Endothelial cell of umbilical vein (primary cell): Measurements from ENCODE around the gene LMCD1. TPM values are rescaled to one million over a fixed set of nuclear protein-coding genes. Genes with fewer than 3 reads are reported as not detected.

Experiments used
- BruUV-seq: library from RNA; stranded (reverse); fragments of 400-500 nt; replicated peaks from 2 replicates; lab custom pipeline; 2021; lab: Mats Ljungman, UMichigan
- CTCF ChIA-PET: fragments of 300-600, 350-600 bp; sonication (Branson Sonifier 250); formaldehyde crosslinking; loops from one replicate; lab custom pipeline; 2021; ENCODE audit warnings: antibody characterized with exemption, inconsistent platforms; lab: Charles Lee
- POLR2A ChIA-PET: fragments of 300-600, 350-600 bp; sonication (Branson Sonifier 250); formaldehyde crosslinking; loops from one replicate; lab custom pipeline; 2021; ENCODE audit warnings: antibody characterized with exemption, inconsistent platforms; lab: Charles Lee
- DNase-seq: peaks from one replicate; pipeline ENCODE4 v3.0.0-alpha.2; 2011; ENCODE audit warnings: low read depth, low spot score
- FAIRE-seq: peaks from 2 replicates; lab custom pipeline; 2011; peaks lifted over from hg19 to GRCh38; lab: Jason Lieb, UNC
- H2AFZ ChIP-seq: 2 replicates; pipeline ENCODE4 v1.6.0; 2012; ENCODE audit warnings: low read depth, low read length, control low read depth, inconsistent platforms
- H3K27ac ChIP-seq: 2 replicates; pipeline ENCODE4 v1.5.1; 2011; ENCODE audit warnings: low read depth, mild to moderate bottlenecking, control low read depth, low read length, moderate library complexity; ENCODE audit not compliant: insufficient read depth
- H3K27me3 ChIP-seq, 2 experiments: 2 replicates each; pipeline versions ENCODE4 v1.6.0 to v1.6.1; 2011; ENCODE audit warnings: low read length in 2 of 2, mixed read lengths in 1 of 2; ENCODE audit not compliant: control insufficient read depth in 2 of 2, insufficient read depth in 2 of 2
- H3K36me3 ChIP-seq, 2 experiments: 2 replicates in 1 of 2; 3 replicates in 1 of 2; pipeline ENCODE4 v1.5.1; 2011; ENCODE audit warnings: low read length in 2 of 2, mild to moderate bottlenecking in 1 of 2, moderate library complexity in 1 of 2; ENCODE audit not compliant: control insufficient read depth in 2 of 2, insufficient read depth in 2 of 2; ENCODE audit errors: extremely low read depth in 1 of 2
- H3K4me1 ChIP-seq: 3 replicates; pipeline ENCODE4 v1.5.1; 2011; ENCODE audit warnings: mild to moderate bottlenecking, low read length; ENCODE audit not compliant: control insufficient read depth, insufficient read depth; ENCODE audit errors: extremely low read depth
- H3K4me2 ChIP-seq: 2 replicates; pipeline ENCODE4 v1.6.1; 2011; ENCODE audit warnings: low read length, control low read depth, mixed read lengths; ENCODE audit not compliant: insufficient read depth
- H3K4me3 ChIP-seq, 3 experiments: fragments of 200-600 bp in 1 of 3; sonication (generic), shearing (Covaris generic) in 1 of 3; replicated peaks in 1 of 3; 2 replicates each; pipeline ENCODE4 v1.5.1; 2011 to 2016; ENCODE audit warnings: control low read depth in 3 of 3, low read length in 3 of 3, mild to moderate bottlenecking in 2 of 3, inconsistent platforms in 1 of 3, low read depth in 1 of 3, moderate library complexity in 1 of 3; ENCODE audit not compliant: insufficient read depth in 1 of 3
- H3K79me2 ChIP-seq: 2 replicates; pipeline ENCODE4 v1.6.0; 2012; ENCODE audit warnings: low read length, inconsistent platforms; ENCODE audit not compliant: control insufficient read depth, insufficient read depth
- H3K9ac ChIP-seq: replicated peaks from 2 replicates; pipeline ENCODE3; 2011; ENCODE audit warnings: low read length, control low read depth; ENCODE audit not compliant: insufficient read depth; ENCODE audit errors: extremely low read depth
- H3K9me1 ChIP-seq: replicated peaks from 3 replicates; pipeline ENCODE4 v1.6.0; 2011; ENCODE audit warnings: mild to moderate bottlenecking, low read length; ENCODE audit not compliant: control insufficient read depth, insufficient read depth; ENCODE audit errors: extremely low read depth
- H3K9me3 ChIP-seq: replicated peaks from 2 replicates; pipeline ENCODE4 v1.5.1; 2012; ENCODE audit warnings: low read length, inconsistent platforms; ENCODE audit not compliant: control insufficient read depth, insufficient read depth
- H4K20me1 ChIP-seq: replicated peaks from 2 replicates; pipeline ENCODE3; 2011; ENCODE audit warnings: mild to moderate bottlenecking, low read length; ENCODE audit not compliant: control insufficient read depth, insufficient read depth; ENCODE audit errors: extremely low read depth
- CTCF ChIP-seq, 2 donors: IDR thresholded peaks; 1 replicate in 1 of 2; 2 replicates in 1 of 2; pipeline ENCODE4 v1.5.1; 2011; ENCODE audit warnings: low read length in 2 of 2, mild to moderate bottlenecking in 2 of 2, moderate library complexity in 2 of 2, control low read depth in 1 of 2, inconsistent platforms in 1 of 2, low read depth in 1 of 2; ENCODE audit not compliant: insufficient read depth in 1 of 2; ENCODE audit errors: extremely low read depth in 1 of 2
- EZH2 ChIP-seq: IDR thresholded peaks from 2 replicates; pipeline ENCODE4 v1.6.1; 2012; ENCODE audit warnings: borderline replicate concordance, low read depth, mild to moderate bottlenecking, moderate library complexity, low read length, inconsistent platforms; ENCODE audit not compliant: severe bottlenecking
- FOS ChIP-seq: IDR thresholded peaks from 2 replicates; pipeline ENCODE4 v1.6.1; 2011; ENCODE audit warnings: mild to moderate bottlenecking, low read length, moderate library complexity, borderline replicate concordance; ENCODE audit not compliant: insufficient read depth
- GATA2 ChIP-seq: IDR thresholded peaks from 2 replicates; pipeline ENCODE4 v1.7.0; 2011; ENCODE audit warnings: low read depth, mild to moderate bottlenecking, moderate library complexity, mixed read lengths, low read length; ENCODE audit not compliant: insufficient read length, insufficient read depth
- JUN ChIP-seq: IDR thresholded peaks from 2 replicates; pipeline ENCODE4 v1.6.1; 2011; ENCODE audit warnings: borderline replicate concordance, low read depth; ENCODE audit not compliant: insufficient read length, insufficient read depth
- MYC ChIP-seq: IDR thresholded peaks from one replicate; pipeline ENCODE4 v1.6.1; 2011; ENCODE audit warnings: mild to moderate bottlenecking, low read depth, low read length
- POLR2A ChIP-seq: IDR thresholded peaks from 2 replicates; pipeline ENCODE4 v1.6.1; 2012; ENCODE audit warnings: low read depth, mild to moderate bottlenecking, control low read depth, low read length
- POLR2AphosphoS5 ChIP-seq: IDR thresholded peaks from 2 replicates; pipeline ENCODE4 v1.6.1; 2012; ENCODE audit warnings: low read depth, mild to moderate bottlenecking, control low read depth, low read length, moderate library complexity; ENCODE audit not compliant: insufficient read depth
- dilution Hi-C: fragments of 300-500 bp; cut with MboI; formaldehyde crosslinking; loops from one replicate; pipeline ENCODE4 v1.15.0; 2019; ENCODE audit warnings: low sequenced_read_pairs; ENCODE audit not compliant: extremely low pct_ligation_motif_present
- intact Hi-C: fragments of 100-400 bp; cut with micrococcal nuclease; formaldehyde crosslinking; loops from one replicate; pipeline ENCODE4 v1.10.0; 2022
- polyA plus RNA-seq, 4 experiments: library from polyadenylated mRNA; depleted of rRNA in 3 of 4; stranded (reverse) in 3 of 4; unstranded in 1 of 4; fragments of >200 nt; gene quantifications; 2 replicates each; pipeline versions ENCODE4 v1.2.1 to v1.2.3, GENCODE V29; 2011 to 2012; ENCODE audit warnings: missing spikeins in 1 of 4
- total RNA-seq: library from RNA; stranded (reverse); gene quantifications from 2 replicates; pipeline ENCODE4 v1.2.3, GENCODE V29; 2021
- TF ChIP-seq, protein P1 (sequence below): IDR thresholded peaks from 2 replicates; pipeline ENCODE4 v1.6.1; 2011; ENCODE audit not compliant: insufficient read depth, insufficient read length

The LMCD1 gene
- total and polyA plus RNA-seq, 2 donors (not counting 3 experiments of a cell fraction or from before 2014, with no cell fraction given): 7.6 to 14.5 TPM

GRCh38 chr3:8516047-8516661, 14.5 kb downstream of the LMCD1 start:
- Histone ChIP-seq H3K27ac (no peak overlapping the region), H3K9me3 (no peaks in the 10 kb centered on the region), H3K36me3 (no peaks in the 10 kb centered on the region), H3K4me3 (no peak overlapping the region), H3K4me2 (no peak overlapping the region), H3K9me1 (no peaks in the 10 kb centered on the region), H3K9ac (no peak overlapping the region), H3K27me3 (no peaks in the 10 kb centered on the region), H3K4me1 (no peaks in the 10 kb centered on the region), H2AFZ (no peak overlapping the region), H3K79me2 (no peaks in the 10 kb centered on the region), H4K20me1 (no peaks in the 10 kb centered on the region)
- POLR2A ChIA-PET: no interaction called here
- intact Hi-C loops (no loop called here), dilution Hi-C loops (no loop called here)
- CTCF ChIA-PET: interaction anchor here (0.7 to 1.1 kb wide), 2 partner anchors 23 to 74 kb away, joined by 3 read pairs; no protein-coding TSS in a partner anchor
- TF ChIP-seq EZH2 (no peak), POLR2AphosphoS5 (no peak), CTCF (IDR thresholded peaks at IDR 0.05; ENCODE audit: extremely low read depth in 1 of 2, insufficient read depth in 1 of 2, low read depth in 1 of 2, low read length in 2 of 2) (no peak), FOS (no peak), POLR2A (no peak), JUN (no peak), GATA2 (no peak), MYC (no peak)
- TF ChIP-seq, protein P1, sequence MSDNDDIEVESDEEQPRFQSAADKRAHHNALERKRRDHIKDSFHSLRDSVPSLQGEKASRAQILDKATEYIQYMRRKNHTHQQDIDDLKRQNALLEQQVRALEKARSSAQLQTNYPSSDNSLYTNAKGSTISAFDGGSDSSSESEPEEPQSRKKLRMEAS: no peak
- no TSS peak for BruUV-seq
- DNase-seq (no peak), FAIRE-seq (no peak)
